Nephron (organoid): ENCODE results near the gene ADARB2.

Source experiments
- H3K27ac Mint-ChIP-seq, 3 experiments: 2 replicates each; pipeline ENCODE4 v1.8.0; 2020; ENCODE audit warnings: mixed read lengths in 3 of 3, mild to moderate bottlenecking in 2 of 3, moderate library complexity in 1 of 3
- H3K27me3 Mint-ChIP-seq: 2 replicates; pipeline ENCODE4 v1.8.0; 2021; ENCODE audit warnings: low read depth, mild to moderate bottlenecking, moderate library complexity, mixed read lengths
- H3K36me3 Mint-ChIP-seq: 2 replicates; pipeline ENCODE4 v1.8.0; 2020; ENCODE audit warnings: low read depth, mixed read lengths
- H3K4me1 Mint-ChIP-seq: 2 replicates; pipeline ENCODE4 v1.8.0; 2020; ENCODE audit warnings: mixed read lengths
- H3K4me3 Mint-ChIP-seq, 3 experiments: 2 replicates each; pipeline ENCODE4 v1.8.0; 2020; ENCODE audit warnings: mild to moderate bottlenecking in 3 of 3, mixed read lengths in 3 of 3, moderate library complexity in 2 of 3
- H3K9me3 Mint-ChIP-seq: 2 replicates; pipeline ENCODE4 v1.8.0; 2020; ENCODE audit warnings: mixed read lengths
- TF ChIP-seq, protein P1 (sequence below), 3 experiments: fragments of 200-600 bp; sonication (generic); IDR thresholded peaks; one replicate each; pipeline ENCODE4 v1.5.0; 2021; ENCODE audit warnings: antibody characterized with exemption in 3 of 3; ENCODE audit not compliant: unreplicated experiment in 3 of 3

Gene ADARB2

GRCh38 chr10:1609648-1609970 is 127.7 kb downstream of the ADARB2 start:
- TF ChIP-seq, protein P1, sequence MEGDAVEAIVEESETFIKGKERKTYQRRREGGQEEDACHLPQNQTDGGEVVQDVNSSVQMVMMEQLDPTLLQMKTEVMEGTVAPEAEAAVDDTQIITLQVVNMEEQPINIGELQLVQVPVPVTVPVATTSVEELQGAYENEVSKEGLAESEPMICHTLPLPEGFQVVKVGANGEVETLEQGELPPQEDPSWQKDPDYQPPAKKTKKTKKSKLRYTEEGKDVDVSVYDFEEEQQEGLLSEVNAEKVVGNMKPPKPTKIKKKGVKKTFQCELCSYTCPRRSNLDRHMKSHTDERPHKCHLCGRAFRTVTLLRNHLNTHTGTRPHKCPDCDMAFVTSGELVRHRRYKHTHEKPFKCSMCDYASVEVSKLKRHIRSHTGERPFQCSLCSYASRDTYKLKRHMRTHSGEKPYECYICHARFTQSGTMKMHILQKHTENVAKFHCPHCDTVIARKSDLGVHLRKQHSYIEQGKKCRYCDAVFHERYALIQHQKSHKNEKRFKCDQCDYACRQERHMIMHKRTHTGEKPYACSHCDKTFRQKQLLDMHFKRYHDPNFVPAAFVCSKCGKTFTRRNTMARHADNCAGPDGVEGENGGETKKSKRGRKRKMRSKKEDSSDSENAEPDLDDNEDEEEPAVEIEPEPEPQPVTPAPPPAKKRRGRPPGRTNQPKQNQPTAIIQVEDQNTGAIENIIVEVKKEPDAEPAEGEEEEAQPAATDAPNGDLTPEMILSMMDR (IDR thresholded peaks at IDR 0.05; ENCODE audit: unreplicated experiment in 3 of 3): no peak
- Mint-ChIP-seq H3K27me3 (peaks cover 89% of the 10 kb centered on the region), H3K9me3 (no peaks in the 10 kb centered on the region), H3K4me1 (peaks cover 21% of the 10 kb centered on the region), H3K27ac (no peak overlapping the region), H3K36me3 (no peaks in the 10 kb centered on the region), H3K4me3 (no peak overlapping the region)

DNA sequence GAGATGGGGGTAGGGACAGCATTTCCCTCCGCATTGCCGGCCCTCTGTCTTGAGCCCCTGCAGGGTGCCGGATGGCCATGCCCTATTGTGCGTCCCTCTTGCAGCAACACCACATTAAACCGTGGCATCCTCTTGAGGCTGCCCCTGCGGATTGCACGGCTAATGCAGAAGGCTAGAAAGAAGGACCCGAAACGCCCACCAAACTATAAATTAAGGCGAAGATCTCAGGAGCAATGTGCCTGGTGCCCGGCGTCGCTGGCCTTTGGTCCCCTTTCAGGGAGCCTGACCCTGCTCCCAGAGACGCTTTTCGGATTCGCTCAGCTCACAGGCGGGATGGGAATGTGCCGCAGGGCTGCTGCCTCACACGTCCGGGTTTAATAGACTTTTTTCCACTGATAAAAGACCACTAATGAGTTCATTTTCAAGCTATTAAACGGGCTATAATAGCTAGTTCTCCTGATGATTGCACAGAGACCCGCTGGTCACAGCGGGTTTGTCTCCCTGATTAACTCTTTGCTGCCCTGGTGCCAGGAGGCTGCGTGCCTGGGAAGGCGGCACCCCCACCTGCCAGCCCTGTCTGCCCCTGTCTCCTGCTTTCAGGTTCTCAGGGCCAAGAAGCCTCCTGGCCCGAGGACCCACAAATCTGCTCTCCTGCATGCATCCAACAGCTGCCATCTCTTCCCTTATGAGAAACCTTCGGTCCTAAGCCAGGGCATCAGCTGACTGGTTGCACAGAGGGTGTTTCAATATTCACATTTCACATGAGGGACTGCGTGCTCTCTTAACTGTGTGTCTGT is 128.3 kb downstream of the ADARB2 start:
- Mint-ChIP-seq H3K4me3 (peak overlapping the region in 2 of 3 experiments; percentile 9 to 38), H3K36me3 (no peaks in the 10 kb centered on the region), H3K4me1 (peaks cover 21% of the 10 kb centered on the region), H3K27me3 (peaks cover 94% of the 10 kb centered on the region), H3K27ac (no peak overlapping the region), H3K9me3 (no peaks in the 10 kb centered on the region)
- TF ChIP-seq, protein P1 (IDR thresholded peaks at IDR 0.05; ENCODE audit: unreplicated experiment in 3 of 3): no peak

GRCh38 chr10:1608408-1608807 is 128.9 kb downstream of the ADARB2 start:
- TF ChIP-seq, protein P1 (IDR thresholded peaks at IDR 0.05; ENCODE audit: unreplicated experiment in 3 of 3): no peak
- H3K36me3 Mint-ChIP-seq: no peaks in the 10 kb centered on the region
- H3K4me3 Mint-ChIP-seq: peak overlapping the region in 2 of 3 experiments; percentile 24 to 41
- peaks cover 21% of the 10 kb centered on the region for H3K4me1 Mint-ChIP-seq
- H3K27me3 Mint-ChIP-seq: peaks cover 94% of the 10 kb centered on the region
- no peaks in the 10 kb centered on the region for H3K9me3 Mint-ChIP-seq
- H3K27ac Mint-ChIP-seq: no peak overlapping the region

GRCh38 chr10:1607466-1607865 is 129.9 kb downstream of the ADARB2 start:
- TF ChIP-seq, protein P1 (IDR thresholded peaks at IDR 0.05; ENCODE audit: unreplicated experiment in 3 of 3): no peak
- H3K4me3 Mint-ChIP-seq: no peak overlapping the region
- H3K36me3 Mint-ChIP-seq: no peaks in the 10 kb centered on the region

DNA sequence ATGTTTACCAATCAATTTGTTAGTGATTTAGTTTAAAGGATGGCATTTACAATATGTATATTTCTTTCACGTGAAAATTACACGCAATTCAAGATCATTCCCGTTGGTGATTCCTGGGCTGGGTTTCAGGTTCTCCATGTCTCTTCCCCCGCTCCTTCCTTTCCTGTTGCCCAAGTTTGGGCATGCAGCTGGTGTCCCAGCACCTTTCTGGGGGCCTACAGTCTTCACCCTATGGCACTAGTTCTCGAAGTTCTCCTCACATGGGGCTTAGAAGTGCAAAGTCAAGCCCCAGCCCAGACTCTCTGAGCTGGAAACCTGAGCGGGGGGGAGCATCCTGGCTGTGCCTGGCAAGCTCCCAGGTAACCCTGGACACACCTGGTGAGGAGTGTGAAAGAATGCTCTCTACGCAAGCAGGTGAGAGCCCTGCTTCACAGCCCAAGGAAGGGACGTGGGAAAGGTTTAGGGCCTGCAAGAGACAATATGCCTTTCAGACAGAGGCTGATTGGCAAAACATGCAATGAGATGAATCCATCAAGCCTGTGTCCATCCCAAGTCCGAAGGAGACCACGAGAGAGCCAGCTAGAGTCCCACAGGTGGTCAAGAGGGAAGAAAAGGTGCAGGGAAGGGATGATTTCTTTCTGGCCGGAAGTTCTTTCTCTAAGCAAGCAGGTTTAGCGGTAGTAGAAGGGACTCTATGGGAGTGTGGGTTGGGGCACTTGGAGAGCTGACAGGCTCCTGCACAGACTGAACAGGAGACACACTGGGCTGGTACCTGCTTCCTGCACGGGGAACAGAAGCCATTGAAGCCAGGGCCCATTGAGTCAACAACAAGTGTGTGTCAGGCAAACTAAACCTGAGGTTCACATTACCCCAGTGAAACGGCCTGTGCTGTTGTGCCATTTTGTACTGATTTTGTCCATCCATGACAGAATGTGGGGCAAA is 131.1 kb downstream of the ADARB2 start:
- no peaks in the 10 kb centered on the region for H3K9me3 Mint-ChIP-seq
- H3K27ac Mint-ChIP-seq: no peak overlapping the region
- H3K4me1 Mint-ChIP-seq: peaks cover 23% of the 10 kb centered on the region
- H3K36me3 Mint-ChIP-seq: no peaks in the 10 kb centered on the region
- TF ChIP-seq, protein P1 (IDR thresholded peaks at IDR 0.05; ENCODE audit: unreplicated experiment in 3 of 3): no peak
- H3K27me3 Mint-ChIP-seq: peaks cover 81% of the 10 kb centered on the region
- H3K4me3 Mint-ChIP-seq: no peak overlapping the region

More at GRCh38 chr10:1607466-1607865, 129.9 kb downstream of the ADARB2 start:
- H3K27me3 Mint-ChIP-seq: peaks cover 88% of the 10 kb centered on the region
- H3K9me3 Mint-ChIP-seq: no peaks in the 10 kb centered on the region
- H3K4me1 Mint-ChIP-seq: peaks cover 21% of the 10 kb centered on the region
- no peak overlapping the region for H3K27ac Mint-ChIP-seq
